ENCODE results near the gene ACACA.

Gene ACACA

GRCh38 chr17:37134050-37134449 lies 272.6 kb downstream of the ACACA start:
- DNase-seq (ENCODE audit: low read depth in 2 of 2) = no peak

GRCh38 chr17:37133136-37133535 lies 273.5 kb downstream of the ACACA start:
- DNase-seq (ENCODE audit: low read depth in 2 of 2) = no peak

GRCh38 chr17:37131669-37132611 lies 274.7 kb downstream of the ACACA start:
- DNase-seq (ENCODE audit: low read depth in 2 of 2) = no peak

- DNase-seq (ENCODE audit: low read depth in 2 of 2) = no peak
Observed at GRCh38 chr17:37130984-37131446, 275.6 kb downstream of the ACACA start.

- no peak for DNase-seq (ENCODE audit: low read depth in 2 of 2)
Observed at GRCh38 chr17:37124821-37125173, 281.8 kb downstream of the ACACA start.

GRCh38 chr17:37123941-37124820 lies 282.5 kb downstream of the ACACA start:
- no peak for DNase-seq (ENCODE audit: low read depth in 2 of 2)

- DNase-seq (ENCODE audit: low read depth in 2 of 2) = no peak
Observed at GRCh38 chr17:37123386-37123785, 283.2 kb downstream of the ACACA start.

GRCh38 chr17:37121616-37122015 lies 285.0 kb downstream of the ACACA start:
- no peak for DNase-seq (ENCODE audit: low read depth in 2 of 2)

GRCh38 chr17:37118366-37119137 lies 288.1 kb downstream of the ACACA start:
- no peak for DNase-seq (ENCODE audit: low read depth in 2 of 2)

GRCh38 chr17:37117373-37118142 lies 289.1 kb downstream of the ACACA start:
- DNase-seq (ENCODE audit: low read depth in 2 of 2) = no peak

- no peak for DNase-seq (ENCODE audit: low read depth in 2 of 2)
Observed at GRCh38 chr17:37116671-37117185, 289.9 kb downstream of the ACACA start.

- DNase-seq (ENCODE audit: low read depth in 2 of 2) = no peak
Observed at GRCh38 chr17:37111329-37111728, 295.3 kb downstream of the ACACA start.

- DNase-seq (ENCODE audit: low read depth in 2 of 2) = no peak
Observed at GRCh38 chr17:37110746-37111145, 295.9 kb downstream of the ACACA start.

GRCh38 chr17:37109731-37110710 lies 296.6 kb downstream of the ACACA start:
- no peak for DNase-seq (ENCODE audit: low read depth in 2 of 2)

GRCh38 chr17:37109106-37109505 lies 297.5 kb downstream of the ACACA start:
- no peak for DNase-seq (ENCODE audit: low read depth in 2 of 2)

GRCh38 chr17:37107406-37108083 lies 299.1 kb downstream of the ACACA start:
- no peak for DNase-seq (ENCODE audit: low read depth in 2 of 2)

- DNase-seq (ENCODE audit: low read depth in 2 of 2) = no peak
Observed at GRCh38 chr17:37106049-37106448, 300.6 kb downstream of the ACACA start.

GRCh38 chr17:37103231-37103630 lies 303.4 kb downstream of the ACACA start:
- DNase-seq (ENCODE audit: low read depth in 2 of 2) = no peak

- no peak for DNase-seq (ENCODE audit: low read depth in 2 of 2)
Observed at GRCh38 chr17:37101306-37101705, 305.3 kb downstream of the ACACA start.
